AG09319 (cell line): ENCODE data around the gene PPP1R7.

Experiments
- DNase-seq: peaks from one replicate; pipeline ENCODE4 v3.0.0-alpha.2; 2010; ENCODE audit warnings: low read depth; ENCODE audit errors: extremely low read depth
- CTCF ChIP-seq: IDR thresholded peaks from 2 replicates; pipeline ENCODE4 v1.5.1; 2011; ENCODE audit warnings: low read depth, mild to moderate bottlenecking, inconsistent platforms, low read length, moderate library complexity

The PPP1R7 gene

GRCh38 chr2:241122376-241123002 lies 27.8 kb upstream of the PPP1R7 start:
- no peak for TF ChIP-seq CTCF
- no peak for DNase-seq

- DNase-seq = no peak
Observed at GRCh38 chr2:241123816-241124536, 26.3 kb upstream of the PPP1R7 start.

GRCh38 chr2:241125626-241126025 lies 24.6 kb upstream of the PPP1R7 start:
- TF ChIP-seq CTCF = no peak
- DNase-seq = no peak

More at GRCh38 chr2:241123816-241124536, 26.3 kb upstream of the PPP1R7 start:
- no peak for TF ChIP-seq CTCF

GRCh38 chr2:241126201-241126611 lies 24.1 kb upstream of the PPP1R7 start:
- DNase-seq = no peak
- TF ChIP-seq CTCF = no peak

- TF ChIP-seq CTCF = no peak
- no peak for DNase-seq
Observed at GRCh38 chr2:241126771-241127202, 23.5 kb upstream of the PPP1R7 start.

GRCh38 chr2:241128266-241128665 lies 22.0 kb upstream of the PPP1R7 start:
- DNase-seq = no peak
- TF ChIP-seq CTCF = no peak

- DNase-seq = no peak
- no peak for TF ChIP-seq CTCF
Observed at GRCh38 chr2:241129086-241129871, 21.0 kb upstream of the PPP1R7 start.
